GM12873 (cell line): ENCODE measurements around the gene B3GNT2.

Experiments used
- CTCF ChIP-seq: IDR thresholded peaks from 2 replicates; pipeline ENCODE4 v1.5.1; 2012; ENCODE audit warnings: low read depth, mild to moderate bottlenecking, moderate library complexity, low read length, control low read depth; ENCODE audit not compliant: insufficient read depth; ENCODE audit errors: missing control alignments

Gene B3GNT2

DNA sequence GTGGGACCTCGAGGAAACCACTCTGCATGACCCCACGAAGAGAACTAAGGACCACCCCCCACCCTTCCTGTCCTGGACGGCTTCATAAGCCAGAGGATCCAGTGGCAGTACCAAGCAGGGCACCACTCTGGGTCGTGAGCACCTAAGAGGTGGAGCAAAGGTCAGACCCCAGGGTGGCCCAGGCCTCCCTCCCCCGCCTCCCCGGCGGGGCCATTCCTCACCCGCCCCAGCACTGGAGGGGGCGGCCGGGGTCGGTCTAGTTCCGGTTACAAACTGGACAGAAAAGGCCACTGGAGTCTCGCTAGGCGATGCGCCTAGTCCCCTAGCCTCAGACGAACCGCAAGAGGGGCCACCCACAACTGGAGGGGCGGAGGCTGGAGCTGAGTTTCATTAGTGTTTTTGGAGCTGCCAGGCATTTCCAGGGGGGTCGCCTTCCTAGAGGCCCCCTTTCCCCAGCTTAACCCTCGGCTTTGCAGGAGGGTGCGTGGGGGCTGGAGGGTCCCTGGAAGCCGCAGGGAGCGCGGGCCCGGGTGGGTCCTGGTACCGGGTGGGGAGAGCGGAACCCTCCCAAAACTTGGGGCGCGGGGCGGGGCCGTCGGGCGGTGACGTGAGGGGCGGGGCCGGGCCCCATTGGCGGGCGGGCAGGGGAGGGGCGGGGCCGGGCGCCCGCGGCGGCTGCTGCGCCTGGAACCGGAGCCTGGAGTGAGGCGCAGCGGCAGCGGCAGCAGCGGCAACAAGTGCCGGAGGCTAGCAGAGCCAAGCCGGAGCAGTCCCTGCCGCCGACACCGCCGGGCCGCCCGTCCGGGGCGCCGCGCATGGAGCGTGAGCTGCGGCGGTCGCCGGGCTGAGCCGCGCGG is at the start of gene B3GNT2:
Gene B3GNT2 (plus strand): TSS at position 695 of the 857 bp plus-strand sequence. CDS start 26,106 bp downstream, outside the sequence.
- TF ChIP-seq CTCF = no peak

DNA sequence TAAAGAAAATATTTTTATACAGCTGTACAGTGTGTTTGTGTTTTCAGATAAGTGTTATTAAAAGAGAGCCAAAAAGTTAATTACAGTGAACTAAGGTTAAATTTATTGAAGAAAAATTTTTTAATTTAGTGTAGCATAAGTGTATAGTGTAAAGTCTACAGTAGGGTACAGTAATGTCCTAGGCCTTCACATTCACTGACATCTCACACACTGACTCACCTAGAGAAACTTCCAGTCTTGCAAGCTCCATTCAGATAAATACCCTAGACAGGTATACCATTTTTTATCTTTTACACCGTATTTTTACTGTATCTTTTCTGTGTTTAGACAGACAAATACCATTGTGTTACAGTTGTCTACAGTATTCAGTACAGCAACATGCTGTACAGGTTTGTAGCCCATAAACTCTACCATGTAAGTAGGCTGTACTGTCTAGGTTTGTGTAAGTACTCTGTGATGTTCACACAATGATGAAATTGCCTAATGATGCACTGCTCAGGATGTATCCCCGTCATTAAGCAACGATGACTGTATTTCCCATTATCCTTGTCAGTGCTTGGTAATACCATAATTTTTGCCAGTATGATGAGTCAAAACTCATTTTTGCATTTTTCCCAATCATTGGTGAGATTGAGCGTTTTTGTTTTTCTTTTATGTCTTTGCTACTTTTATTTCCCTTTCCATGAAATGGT is 48.2 kb upstream of the B3GNT2 start:
- TF ChIP-seq CTCF = no peak

DNA sequence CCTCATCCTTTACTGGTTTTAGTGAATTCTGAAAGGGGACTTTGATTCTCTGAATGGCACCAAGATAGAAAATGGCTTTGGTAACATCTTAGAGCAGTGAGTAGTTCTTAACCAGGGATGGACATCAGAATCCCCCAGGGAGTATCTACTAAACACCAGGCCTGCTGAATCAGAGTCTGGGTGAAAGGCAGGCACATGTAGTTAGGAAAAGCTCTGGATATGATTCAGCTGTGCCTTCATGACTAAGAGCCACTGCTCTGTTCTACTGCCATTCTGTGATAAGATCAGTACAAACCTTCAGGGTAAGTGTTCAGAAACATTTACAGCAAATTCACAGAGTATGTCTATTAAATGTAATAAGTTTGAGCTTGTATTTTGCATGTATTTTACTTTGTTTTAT is 46.2 kb upstream of the B3GNT2 start:
- TF ChIP-seq CTCF = no peak

- TF ChIP-seq CTCF = no peak
Observed at GRCh38 chr2:62150597-62151305, 45.2 kb upstream of the B3GNT2 start.

- no peak for TF ChIP-seq CTCF
Observed at GRCh38 chr2:62151306-62151638, 44.6 kb upstream of the B3GNT2 start.

- no peak for TF ChIP-seq CTCF
Observed at GRCh38 chr2:62152000-62152399, 43.9 kb upstream of the B3GNT2 start.

DNA sequence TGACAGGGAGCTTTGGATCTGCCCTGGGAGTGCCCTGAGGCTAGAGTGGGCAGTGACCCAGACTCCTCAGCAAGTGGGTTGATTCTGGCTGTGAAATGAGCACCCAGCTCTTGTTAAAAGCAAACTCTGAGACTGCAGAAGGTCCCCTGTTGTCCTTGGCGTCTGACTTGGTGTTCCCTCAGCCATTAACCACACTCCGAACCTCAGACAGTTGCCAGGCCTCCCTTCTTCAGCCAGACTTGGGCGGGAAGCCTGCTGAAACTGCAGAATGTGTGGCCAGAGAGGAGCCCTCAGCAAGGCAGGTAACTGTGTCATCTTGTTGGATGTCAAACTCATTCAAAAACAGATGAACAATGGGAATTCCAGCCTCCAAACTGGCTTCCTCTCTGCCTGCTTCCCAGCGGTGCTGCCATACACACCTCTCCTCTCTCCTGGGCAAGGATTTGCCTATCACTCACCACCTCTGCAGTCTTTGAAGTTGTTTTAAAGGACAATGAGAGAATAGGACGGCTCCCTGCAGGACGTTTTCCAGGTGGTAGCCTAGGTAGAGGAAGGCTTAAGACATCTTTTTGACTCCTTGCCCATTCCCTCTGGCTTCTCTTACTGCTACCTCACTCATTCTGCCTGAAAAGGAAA is 38.9 kb upstream of the B3GNT2 start:
- TF ChIP-seq CTCF = no peak
